Nephron progenitor cell (in vitro differentiated cells): ENCODE results near the gene GRAMD1A.
"Not testable (repeated sequence)": the region's sequence is repeated elsewhere in the genome, so short reads cannot be mapped to it uniquely, and the experiment has no call there.

Experiments used
- DNase-seq: peaks from one replicate; pipeline ENCODE4 v3.0.0; 2021
- H3K27ac Mint-ChIP-seq: 2 replicates; pipeline ENCODE4 v1.8.0; 2021; ENCODE audit warnings: mild to moderate bottlenecking, moderate library complexity, mixed read lengths
- H3K27me3 Mint-ChIP-seq: 2 replicates; pipeline ENCODE4 v1.8.0; 2021; ENCODE audit warnings: mild to moderate bottlenecking, low read depth, mixed read lengths; ENCODE audit not compliant: poor library complexity
- H3K36me3 Mint-ChIP-seq: 2 replicates; pipeline ENCODE4 v1.8.0; 2021; ENCODE audit warnings: low read depth, mixed read lengths
- H3K4me1 Mint-ChIP-seq: 2 replicates; pipeline ENCODE4 v1.8.0; 2021; ENCODE audit warnings: mixed read lengths
- H3K4me3 Mint-ChIP-seq: 2 replicates; pipeline ENCODE4 v1.8.0; 2021; ENCODE audit warnings: mild to moderate bottlenecking, moderate library complexity, mixed read lengths
- H3K9me3 Mint-ChIP-seq: 2 replicates; pipeline ENCODE4 v1.8.0; 2021; ENCODE audit warnings: mild to moderate bottlenecking, moderate library complexity, mixed read lengths
- CTCF ChIP-seq: fragments of 200-600 bp; sonication (generic); IDR thresholded peaks from 2 replicates; pipeline ENCODE4 v1.5.0; 2021; ENCODE audit warnings: antibody characterized with exemption

The GRAMD1A gene

GRCh38 chr19:35027009-35027408, 26.9 kb downstream of the GRAMD1A start:
- no peak for DNase-seq
- Mint-ChIP-seq H3K36me3 (peaks cover 32% of the 10 kb centered on the region), H3K27ac (peak overlapping the region; percentile 21), H3K4me1 (peaks cover 11% of the 10 kb centered on the region), H3K27me3 (peaks cover 21% of the 10 kb centered on the region), H3K9me3 (no peaks in the 10 kb centered on the region), H3K4me3 (no peak overlapping the region)
- TF ChIP-seq CTCF, result no peak

GRCh38 chr19:35027851-35028599, 27.9 kb downstream of the GRAMD1A start:
- no peak for TF ChIP-seq CTCF
- H3K27ac Mint-ChIP-seq, result no peak overlapping the region
- peak overlapping the region; percentile 57 for H3K4me3 Mint-ChIP-seq
- peaks cover 27% of the 10 kb centered on the region for H3K27me3 Mint-ChIP-seq
- no peaks in the 10 kb centered on the region for H3K9me3 Mint-ChIP-seq
- DNase-seq, result no peak
- peaks cover 36% of the 10 kb centered on the region for H3K36me3 Mint-ChIP-seq
- H3K4me1 Mint-ChIP-seq, result peaks cover 21% of the 10 kb centered on the region

- H3K4me3 Mint-ChIP-seq, result peak overlapping the region; percentile 57
These were observed 28.4 kb downstream of the GRAMD1A start for GRCh38 chr19:35028600-35028885.

GRCh38 chr19:35029275-35029736, 29.2 kb downstream of the GRAMD1A start:
- not testable (repeated sequence) for H3K9me3 Mint-ChIP-seq, DNase-seq, H3K27ac Mint-ChIP-seq
- H3K27me3 Mint-ChIP-seq, result peaks cover 36% of the 10 kb centered on the region
- peak overlapping the region; percentile 70 for H3K4me3 Mint-ChIP-seq
- H3K4me1 Mint-ChIP-seq, result peaks cover 27% of the 10 kb centered on the region
- H3K36me3 Mint-ChIP-seq, result peaks cover 34% of the 10 kb centered on the region

More at GRCh38 chr19:35028600-35028885, 28.4 kb downstream of the GRAMD1A start:
- Mint-ChIP-seq H3K36me3 (peaks cover 40% of the 10 kb centered on the region), H3K27me3 (peaks cover 32% of the 10 kb centered on the region), H3K4me1 (peaks cover 26% of the 10 kb centered on the region)
- H3K27ac Mint-ChIP-seq, DNase-seq, H3K9me3 Mint-ChIP-seq: not testable (repeated sequence)

- Mint-ChIP-seq H3K27me3 (peaks cover 36% of the 10 kb centered on the region), H3K4me1 (peaks cover 27% of the 10 kb centered on the region), H3K36me3 (peaks cover 37% of the 10 kb centered on the region), H3K4me3 (peak overlapping the region; percentile 70), H3K27ac (no peak overlapping the region), H3K9me3 (no peaks in the 10 kb centered on the region)
- no peak for DNase-seq
- TF ChIP-seq CTCF, result no peak
These were observed 29.7 kb downstream of the GRAMD1A start for GRCh38 chr19:35029737-35030256.

- H3K9me3 Mint-ChIP-seq, result no peaks in the 10 kb centered on the region
- TF ChIP-seq CTCF, result no peak
- H3K4me3 Mint-ChIP-seq, result peak within 1 kb of the TSS; percentile 90
- peak; percentile 82 for DNase-seq
- no peak within 1 kb of the TSS for H3K27ac Mint-ChIP-seq
- peaks cover 30% of the 10 kb centered on the region for H3K36me3 Mint-ChIP-seq
- H3K4me1 Mint-ChIP-seq, result peaks cover 27% of the 10 kb centered on the region
- peaks cover 36% of the 10 kb centered on the region for H3K27me3 Mint-ChIP-seq
These were observed 30.3 kb downstream of the GRAMD1A start, which contains the start of gene SCN1B for GRCh38 chr19:35030257-35031071. Gene SCN1B, plus strand, starts transcription at chr19:35030470. Its CDS starts 351 bp downstream, at chr19:35030821.
